ENCODE data around the gene CDHR4. TPM values are rescaled to one million over a fixed set of nuclear protein-coding genes. Genes with fewer than 3 reads are reported as not detected.

CDHR4 gene
- total and polyA plus RNA-seq, 9 of the 15 experiments (the other 6 are each of a cell fraction or from before 2014, with no cell fraction given): 0.21 TPM; not detected in 8

Small RNA genes lying within 50 kb of the gene (microRNA-seq; reads per million reads assigned to microRNA genes)
- not detected for gene MIR5193 (ENCODE audit: borderline microRNAs expressed)

Small RNA genes lying within 50 kb of the gene (small RNA-seq; reads per million reads assigned to genes)
- gene COX6CP14: not detected

Other genes with a start within 250 kb of the CDHR4 start
Only the 7 nearest of the 14 such genes appear.
- gene AMIGO3, start 80.2 kb downstream of the CDHR4 start, total RNA-seq (2014; rRNA removed): 0.68 and 1.4 TPM in 2 replicates
- gene AMIGO3, start 80.2 kb downstream of the CDHR4 start, total RNA-seq (2014; rRNA removed; fragmentation: Illumina TruSeq; extraction: Trizol): not detected in 2 replicates
- gene AMIGO3, start 80.2 kb downstream of the CDHR4 start, total RNA-seq (2015; rRNA removed; fragmentation: Illumina TruSeq; extraction: Trizol): 0.26 TPM in 1 of 2 replicates, not detected in the other
- gene AMIGO3, start 80.2 kb downstream of the CDHR4 start, total RNA-seq (2021): 0.18 and 0.44 TPM in 2 replicates
- gene AMIGO3, start 80.2 kb downstream of the CDHR4 start, polyA plus RNA-seq (2011; rRNA removed): 0.13 and 0.41 TPM in 2 replicates
- gene AMIGO3, start 80.2 kb downstream of the CDHR4 start, polyA plus RNA-seq (2014; fragmentation: Illumina TruSeq; extraction: Trizol): 0.18 TPM in 1 of 2 replicates, not detected in the other
- not detected for gene AMIGO3, start 80.2 kb downstream of the CDHR4 start, polyA plus RNA-seq (2014; fragmentation: Nextera tagmentation; extraction: Ambion mirVana)
- gene AMIGO3, start 80.2 kb downstream of the CDHR4 start, polyA plus RNA-seq (2014; rRNA removed): 2.0 and 2.8 TPM in 2 replicates
- gene GMPPB, start 75.9 kb downstream of the CDHR4 start, total RNA-seq (2014; rRNA removed): 11.0 and 18.0 TPM in 2 replicates
- 4.3 and 5.5 TPM in 2 replicates for gene GMPPB, start 75.9 kb downstream of the CDHR4 start, total RNA-seq (2014; rRNA removed; fragmentation: Illumina TruSeq; extraction: Trizol)
- gene GMPPB, start 75.9 kb downstream of the CDHR4 start, total RNA-seq (2015; rRNA removed; fragmentation: Illumina TruSeq; extraction: Trizol): 8.8 and 9.2 TPM in 2 replicates
- gene GMPPB, start 75.9 kb downstream of the CDHR4 start, total RNA-seq (2021): 16.4 and 17.4 TPM in 2 replicates
- gene GMPPB, start 75.9 kb downstream of the CDHR4 start, polyA plus RNA-seq (2011; rRNA removed): 8.1 and 10.3 TPM in 2 replicates
- 5.8 and 7.4 TPM in 2 replicates for gene GMPPB, start 75.9 kb downstream of the CDHR4 start, polyA plus RNA-seq (2014; fragmentation: Illumina TruSeq; extraction: Trizol)
- gene GMPPB, start 75.9 kb downstream of the CDHR4 start, polyA plus RNA-seq (2014; fragmentation: Nextera tagmentation; extraction: Ambion mirVana): under 1 TPM; 0.53 to 0.92 TPM
- gene GMPPB, start 75.9 kb downstream of the CDHR4 start, polyA plus RNA-seq (2014; rRNA removed): 11.3 and 13.3 TPM in 2 replicates
- gene IP6K1, start 13.3 kb downstream of the CDHR4 start, total RNA-seq (2014; rRNA removed): 13.1 and 18.2 TPM in 2 replicates
- 7.9 and 10.5 TPM in 2 replicates for gene IP6K1, start 13.3 kb downstream of the CDHR4 start, total RNA-seq (2014; rRNA removed; fragmentation: Illumina TruSeq; extraction: Trizol)
- 12.0 and 12.9 TPM in 2 replicates for gene IP6K1, start 13.3 kb downstream of the CDHR4 start, total RNA-seq (2015; rRNA removed; fragmentation: Illumina TruSeq; extraction: Trizol)
- gene IP6K1, start 13.3 kb downstream of the CDHR4 start, total RNA-seq (2021): 29.2 and 31.2 TPM in 2 replicates
- gene IP6K1, start 13.3 kb downstream of the CDHR4 start, polyA plus RNA-seq (2011; rRNA removed): 27.9 and 31.5 TPM in 2 replicates
- 13.4 and 16.4 TPM in 2 replicates for gene IP6K1, start 13.3 kb downstream of the CDHR4 start, polyA plus RNA-seq (2014; fragmentation: Illumina TruSeq; extraction: Trizol)
- gene IP6K1, start 13.3 kb downstream of the CDHR4 start, polyA plus RNA-seq (2014; fragmentation: Nextera tagmentation; extraction: Ambion mirVana): 1 to 10 TPM in 1 of 2 experiments, under 1 TPM in 1; 0.46 to 1.9 TPM
- gene IP6K1, start 13.3 kb downstream of the CDHR4 start, polyA plus RNA-seq (2014; rRNA removed): 15.4 and 15.6 TPM in 2 replicates
- 13.6 and 13.9 TPM in 2 replicates for gene INKA1, start 3.4 kb upstream of the CDHR4 start, total RNA-seq (2014; rRNA removed)
- 1.1 and 1.9 TPM in 2 replicates for gene INKA1, start 3.4 kb upstream of the CDHR4 start, total RNA-seq (2014; rRNA removed; fragmentation: Illumina TruSeq; extraction: Trizol)
- 6.7 and 7.6 TPM in 2 replicates for gene INKA1, start 3.4 kb upstream of the CDHR4 start, total RNA-seq (2015; rRNA removed; fragmentation: Illumina TruSeq; extraction: Trizol)
- gene INKA1, start 3.4 kb upstream of the CDHR4 start, total RNA-seq (2021): 11.1 and 11.2 TPM in 2 replicates
- 5.2 and 7.2 TPM in 2 replicates for gene INKA1, start 3.4 kb upstream of the CDHR4 start, polyA plus RNA-seq (2011; rRNA removed)
- gene INKA1, start 3.4 kb upstream of the CDHR4 start, polyA plus RNA-seq (2014; fragmentation: Illumina TruSeq; extraction: Trizol): 3.9 and 7.5 TPM in 2 replicates
- 1 to 10 TPM in 1 of 2 experiments, under 1 TPM in 1; 0.55 to 1.2 TPM for gene INKA1, start 3.4 kb upstream of the CDHR4 start, polyA plus RNA-seq (2014; fragmentation: Nextera tagmentation; extraction: Ambion mirVana)
- gene INKA1, start 3.4 kb upstream of the CDHR4 start, polyA plus RNA-seq (2014; rRNA removed): 11.2 and 12.8 TPM in 2 replicates
- 2.0 and 2.6 TPM in 2 replicates for gene UBA7, start 14.1 kb upstream of the CDHR4 start, total RNA-seq (2014; rRNA removed)
- 0.57 and 0.80 TPM in 2 replicates for gene UBA7, start 14.1 kb upstream of the CDHR4 start, total RNA-seq (2014; rRNA removed; fragmentation: Illumina TruSeq; extraction: Trizol)
- gene UBA7, start 14.1 kb upstream of the CDHR4 start, total RNA-seq (2015; rRNA removed; fragmentation: Illumina TruSeq; extraction: Trizol): 2.5 and 3.0 TPM in 2 replicates
- gene UBA7, start 14.1 kb upstream of the CDHR4 start, total RNA-seq (2021): 3.3 and 3.7 TPM in 2 replicates
- 2.2 and 3.8 TPM in 2 replicates for gene UBA7, start 14.1 kb upstream of the CDHR4 start, polyA plus RNA-seq (2011; rRNA removed)
- 1.7 and 1.8 TPM in 2 replicates for gene UBA7, start 14.1 kb upstream of the CDHR4 start, polyA plus RNA-seq (2014; fragmentation: Illumina TruSeq; extraction: Trizol)
- gene UBA7, start 14.1 kb upstream of the CDHR4 start, polyA plus RNA-seq (2014; fragmentation: Nextera tagmentation; extraction: Ambion mirVana): under 1 TPM; 0.17 to 0.80 TPM
- 2.0 and 3.3 TPM in 2 replicates for gene UBA7, start 14.1 kb upstream of the CDHR4 start, polyA plus RNA-seq (2014; rRNA removed)
- 16.3 and 17.6 TPM in 2 replicates for gene TRAIP, start 56.7 kb upstream of the CDHR4 start, total RNA-seq (2014; rRNA removed)
- 12.3 and 14.3 TPM in 2 replicates for gene TRAIP, start 56.7 kb upstream of the CDHR4 start, total RNA-seq (2014; rRNA removed; fragmentation: Illumina TruSeq; extraction: Trizol)
- 14.6 and 17.3 TPM in 2 replicates for gene TRAIP, start 56.7 kb upstream of the CDHR4 start, total RNA-seq (2015; rRNA removed; fragmentation: Illumina TruSeq; extraction: Trizol)
- 20.2 and 24.7 TPM in 2 replicates for gene TRAIP, start 56.7 kb upstream of the CDHR4 start, total RNA-seq (2021)
- gene TRAIP, start 56.7 kb upstream of the CDHR4 start, polyA plus RNA-seq (2011; rRNA removed): 19.7 and 24.7 TPM in 2 replicates
- gene TRAIP, start 56.7 kb upstream of the CDHR4 start, polyA plus RNA-seq (2014; fragmentation: Illumina TruSeq; extraction: Trizol): 20.4 and 21.2 TPM in 2 replicates
- 10 to 100 TPM; 37.5 to 38.6 TPM for gene TRAIP, start 56.7 kb upstream of the CDHR4 start, polyA plus RNA-seq (2014; fragmentation: Nextera tagmentation; extraction: Ambion mirVana)
- 17.8 and 23.0 TPM in 2 replicates for gene TRAIP, start 56.7 kb upstream of the CDHR4 start, polyA plus RNA-seq (2014; rRNA removed)
- gene CAMKV, start 70.0 kb upstream of the CDHR4 start, total RNA-seq (2014; rRNA removed): 1.2 and 1.8 TPM in 2 replicates
- 0.51 and 0.73 TPM in 2 replicates for gene CAMKV, start 70.0 kb upstream of the CDHR4 start, total RNA-seq (2014; rRNA removed; fragmentation: Illumina TruSeq; extraction: Trizol)
- 0.26 and 0.51 TPM in 2 replicates for gene CAMKV, start 70.0 kb upstream of the CDHR4 start, total RNA-seq (2015; rRNA removed; fragmentation: Illumina TruSeq; extraction: Trizol)
- gene CAMKV, start 70.0 kb upstream of the CDHR4 start, total RNA-seq (2021): 2.3 and 2.7 TPM in 2 replicates
- 1.0 and 1.5 TPM in 2 replicates for gene CAMKV, start 70.0 kb upstream of the CDHR4 start, polyA plus RNA-seq (2011; rRNA removed)
- 0.79 and 1.4 TPM in 2 replicates for gene CAMKV, start 70.0 kb upstream of the CDHR4 start, polyA plus RNA-seq (2014; fragmentation: Illumina TruSeq; extraction: Trizol)
- gene CAMKV, start 70.0 kb upstream of the CDHR4 start, polyA plus RNA-seq (2014; fragmentation: Nextera tagmentation; extraction: Ambion mirVana): under 1 TPM; 0.08 to 0.22 TPM
- 1.5 and 1.7 TPM in 2 replicates for gene CAMKV, start 70.0 kb upstream of the CDHR4 start, polyA plus RNA-seq (2014; rRNA removed)